Measurements from ENCODE around the gene CEP85L.

Gene CEP85L

DNA sequence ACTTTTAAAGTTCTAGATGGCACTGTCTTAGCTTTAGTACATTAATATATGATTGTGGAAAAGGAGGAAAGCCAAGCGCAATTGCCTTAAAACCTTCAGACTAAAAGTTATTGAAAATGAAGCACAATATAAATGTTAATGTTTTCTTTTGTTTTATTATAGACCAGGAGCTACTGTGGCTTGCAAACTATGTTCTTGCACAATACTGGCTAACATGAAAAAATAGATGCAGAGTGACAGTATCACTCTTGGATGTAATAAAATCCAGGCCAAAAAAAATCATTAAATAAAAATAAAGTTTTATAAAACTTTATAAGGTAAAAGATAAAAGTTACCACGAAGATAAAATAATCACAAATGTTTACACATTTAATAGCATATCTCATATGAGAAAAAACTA, 121.6 kb downstream of the CEP85L start:
- H3K4me3 ChIP-seq (replicated peaks; ENCODE audit: low read depth, low read length): no peak overlapping the region
- no peak for DNase-seq (ENCODE audit: extremely low read depth, low read depth)
- TF ChIP-seq, protein P1, sequence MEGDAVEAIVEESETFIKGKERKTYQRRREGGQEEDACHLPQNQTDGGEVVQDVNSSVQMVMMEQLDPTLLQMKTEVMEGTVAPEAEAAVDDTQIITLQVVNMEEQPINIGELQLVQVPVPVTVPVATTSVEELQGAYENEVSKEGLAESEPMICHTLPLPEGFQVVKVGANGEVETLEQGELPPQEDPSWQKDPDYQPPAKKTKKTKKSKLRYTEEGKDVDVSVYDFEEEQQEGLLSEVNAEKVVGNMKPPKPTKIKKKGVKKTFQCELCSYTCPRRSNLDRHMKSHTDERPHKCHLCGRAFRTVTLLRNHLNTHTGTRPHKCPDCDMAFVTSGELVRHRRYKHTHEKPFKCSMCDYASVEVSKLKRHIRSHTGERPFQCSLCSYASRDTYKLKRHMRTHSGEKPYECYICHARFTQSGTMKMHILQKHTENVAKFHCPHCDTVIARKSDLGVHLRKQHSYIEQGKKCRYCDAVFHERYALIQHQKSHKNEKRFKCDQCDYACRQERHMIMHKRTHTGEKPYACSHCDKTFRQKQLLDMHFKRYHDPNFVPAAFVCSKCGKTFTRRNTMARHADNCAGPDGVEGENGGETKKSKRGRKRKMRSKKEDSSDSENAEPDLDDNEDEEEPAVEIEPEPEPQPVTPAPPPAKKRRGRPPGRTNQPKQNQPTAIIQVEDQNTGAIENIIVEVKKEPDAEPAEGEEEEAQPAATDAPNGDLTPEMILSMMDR (IDR thresholded peaks at IDR 0.05; ENCODE audit: low read depth, low read length, missing control alignments): no peak

DNA sequence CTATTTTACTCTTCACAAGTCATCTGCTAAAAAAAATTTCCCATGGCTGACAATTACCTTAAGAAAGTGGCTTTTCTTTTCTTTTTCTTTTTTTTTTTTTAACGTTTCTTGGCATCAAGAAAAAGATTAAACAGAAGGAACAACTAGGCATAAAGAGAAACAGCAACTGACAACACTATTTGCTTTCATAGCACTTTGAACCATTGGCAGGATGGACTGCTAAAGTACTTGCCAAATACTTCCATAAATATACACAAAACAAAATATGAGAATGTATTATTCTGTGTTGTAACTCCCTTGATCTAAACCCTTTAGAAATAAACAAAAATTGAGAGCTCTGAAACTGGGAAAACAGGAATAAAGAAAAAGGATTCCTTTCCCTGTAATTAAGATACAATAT, 123.3 kb downstream of the CEP85L start:
- TF ChIP-seq, protein P1 (IDR thresholded peaks at IDR 0.05; ENCODE audit: low read depth, low read length, missing control alignments): no peak
- DNase-seq (ENCODE audit: extremely low read depth, low read depth): no peak
- H3K4me3 ChIP-seq (replicated peaks; ENCODE audit: low read depth, low read length): no peak overlapping the region

DNA sequence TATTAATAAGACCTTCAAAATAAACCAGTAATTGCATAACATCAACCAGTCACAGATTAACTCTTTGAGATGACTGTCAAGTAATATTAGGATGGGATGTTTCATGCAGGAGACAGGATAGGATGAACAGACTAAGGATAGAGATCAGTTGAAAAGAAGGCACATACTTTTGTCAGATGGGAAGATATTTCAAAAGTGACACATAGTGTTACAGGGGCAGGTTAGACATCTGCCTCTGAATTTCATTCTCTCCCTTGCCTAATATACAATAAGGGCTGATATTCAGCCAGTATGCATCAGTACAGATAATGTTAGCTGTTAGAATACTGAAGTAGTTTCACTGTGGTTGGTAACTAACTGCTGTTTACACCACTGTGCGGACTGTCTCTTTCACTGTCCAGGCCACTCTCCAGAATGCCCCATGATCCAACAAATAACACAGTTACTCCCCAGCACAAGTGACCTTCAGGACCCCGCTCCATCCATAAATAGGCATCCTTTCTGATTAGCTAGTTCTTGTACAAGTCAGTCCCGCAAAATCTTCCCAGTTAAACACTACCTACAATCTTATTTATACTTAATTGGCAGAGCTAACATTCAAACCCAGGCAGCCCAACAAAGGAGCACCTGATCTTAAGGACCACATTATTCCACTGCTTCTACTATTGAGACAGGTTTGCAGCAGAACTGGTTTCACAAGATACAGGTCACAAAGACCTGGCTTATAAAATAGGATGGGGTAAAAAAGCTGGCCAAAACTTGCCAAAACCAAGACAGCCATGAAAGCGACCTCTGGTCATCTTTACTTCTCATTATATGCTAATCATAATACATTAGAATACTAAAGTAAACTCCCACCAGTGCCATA, 125.2 kb downstream of the CEP85L start:
- TF ChIP-seq, protein P1 (IDR thresholded peaks at IDR 0.05; ENCODE audit: low read depth, low read length, missing control alignments): no peak
- no peak for DNase-seq (ENCODE audit: extremely low read depth, low read depth)
- no peak overlapping the region for H3K4me3 ChIP-seq (replicated peaks; ENCODE audit: low read depth, low read length)

DNA sequence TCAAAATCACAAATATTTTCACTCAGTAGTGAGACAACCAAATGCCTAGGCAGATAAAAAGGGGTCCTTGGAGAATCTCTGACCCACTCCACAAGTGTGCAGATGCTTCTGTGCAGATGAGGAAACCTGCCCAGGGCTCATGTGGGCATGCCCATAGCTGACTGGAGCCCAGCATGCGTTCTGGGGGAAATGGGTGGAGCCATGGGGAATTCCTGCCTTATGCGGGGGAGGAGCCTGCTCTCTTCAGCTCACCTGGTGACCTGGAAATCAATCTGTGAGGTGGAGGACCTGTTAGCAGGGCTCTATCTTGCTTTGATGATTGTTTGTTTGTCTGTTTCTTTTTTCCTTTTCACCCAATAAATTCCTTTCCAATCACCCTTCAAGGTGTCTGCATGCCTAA, 126.7 kb downstream of the CEP85L start:
- H3K4me3 ChIP-seq (replicated peaks; ENCODE audit: low read depth, low read length): no peak overlapping the region
- no peak for DNase-seq (ENCODE audit: extremely low read depth, low read depth)
- TF ChIP-seq, protein P1 (IDR thresholded peaks at IDR 0.05; ENCODE audit: low read depth, low read length, missing control alignments): no peak

DNA sequence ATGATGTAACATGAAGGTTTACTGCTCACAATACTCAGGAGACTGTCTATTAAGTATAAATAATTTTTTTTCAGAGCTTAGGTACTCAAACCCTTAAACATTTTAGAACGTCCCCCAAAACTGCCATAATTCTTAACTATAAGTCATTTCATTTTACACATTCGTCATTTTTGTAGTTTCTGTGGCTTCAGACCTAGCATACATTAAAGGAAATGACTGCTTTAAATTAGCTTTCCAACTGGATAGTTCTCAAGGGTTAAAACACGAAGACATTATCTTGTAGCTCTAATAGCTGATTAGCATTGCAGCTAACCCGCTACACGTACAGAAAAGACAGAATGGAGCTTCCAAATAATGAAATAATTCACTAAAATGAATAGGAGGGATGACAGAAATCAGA, 128.2 kb downstream of the CEP85L start:
- TF ChIP-seq, protein P1 (IDR thresholded peaks at IDR 0.05; ENCODE audit: low read depth, low read length, missing control alignments): no peak
- H3K4me3 ChIP-seq (replicated peaks; ENCODE audit: low read depth, low read length): no peak overlapping the region
- DNase-seq (ENCODE audit: extremely low read depth, low read depth): no peak

DNA sequence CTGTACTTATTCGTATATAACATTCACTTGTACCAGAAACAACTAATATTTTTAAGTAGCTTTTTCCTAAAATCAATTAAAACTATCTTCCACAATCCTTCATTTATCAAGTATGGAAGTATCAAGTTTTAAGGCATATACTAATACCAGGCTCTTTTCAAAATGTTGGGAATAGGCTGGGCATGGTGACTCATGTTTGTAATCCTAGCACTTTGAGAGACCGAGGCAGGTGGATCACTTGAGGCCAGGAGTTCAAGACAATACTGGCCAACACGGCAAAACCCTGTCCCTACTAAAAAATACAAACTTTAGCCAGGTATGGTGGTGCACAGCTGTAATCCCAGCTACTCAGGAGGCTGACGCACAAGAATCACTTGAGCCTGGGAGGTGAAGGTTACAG, 129.0 kb downstream of the CEP85L start:
- DNase-seq (ENCODE audit: extremely low read depth, low read depth): no peak
- H3K4me3 ChIP-seq (replicated peaks; ENCODE audit: low read depth, low read length): no peak overlapping the region
- TF ChIP-seq, protein P1 (IDR thresholded peaks at IDR 0.05; ENCODE audit: low read depth, low read length, missing control alignments): no peak

All from HFF-Myc (cell line).